ENCODE measurements around the gene CLDN14. TPM values are rescaled to one million over a fixed set of nuclear protein-coding genes. Genes with fewer than 3 reads are reported as not detected.

CLDN14 gene
- total RNA-seq, 1 donor from 2014 or later = not detected

GRCh38 chr21:36507397-36508018, 27.6 kb upstream of the CLDN14 start:
- DNase-seq (ENCODE audit: extremely low spot score, unreplicated experiment) = no peak
- TF ChIP-seq CTCF (conservative IDR thresholded peaks at IDR 0.05) = no peak
- H3K27me3 Mint-ChIP-seq = peaks cover 17% of the 10 kb centered on the region
- peaks cover 16% of the 10 kb centered on the region for H3K4me1 Mint-ChIP-seq (ENCODE audit: unreplicated experiment)
- H3K4me3 Mint-ChIP-seq = no peak overlapping the region
- H3K9me3 Mint-ChIP-seq = peaks cover 6% of the 10 kb centered on the region
- H3K36me3 Mint-ChIP-seq = no peaks in the 10 kb centered on the region
- no peak overlapping the region for H3K27ac Mint-ChIP-seq

GRCh38 chr21:36506482-36506881, 26.6 kb upstream of the CLDN14 start:
- H3K36me3 Mint-ChIP-seq = no peaks in the 10 kb centered on the region
- H3K4me3 Mint-ChIP-seq = no peak overlapping the region
- no peak for TF ChIP-seq CTCF (conservative IDR thresholded peaks at IDR 0.05)
- no peak overlapping the region for H3K27ac Mint-ChIP-seq
- peaks cover 14% of the 10 kb centered on the region for H3K27me3 Mint-ChIP-seq
- H3K4me1 Mint-ChIP-seq (ENCODE audit: unreplicated experiment) = peaks cover 16% of the 10 kb centered on the region
- H3K9me3 Mint-ChIP-seq = peaks cover 6% of the 10 kb centered on the region
- no peak for DNase-seq (ENCODE audit: extremely low spot score, unreplicated experiment)

- peaks cover 11% of the 10 kb centered on the region for H3K27me3 Mint-ChIP-seq
- H3K27ac Mint-ChIP-seq = peak overlapping the region; percentile 29
- TF ChIP-seq CTCF (conservative IDR thresholded peaks at IDR 0.05) = peak; percentile 96
- no peak overlapping the region for H3K4me3 Mint-ChIP-seq
- peaks cover 9% of the 10 kb centered on the region for H3K4me1 Mint-ChIP-seq (ENCODE audit: unreplicated experiment)
- H3K9me3 Mint-ChIP-seq = no peaks in the 10 kb centered on the region
- H3K36me3 Mint-ChIP-seq = no peaks in the 10 kb centered on the region
- no peak for DNase-seq (ENCODE audit: extremely low spot score, unreplicated experiment)
Observed at GRCh38 chr21:36504067-36505058, 24.4 kb upstream of the CLDN14 start.

- H3K4me1 Mint-ChIP-seq (ENCODE audit: unreplicated experiment) = peaks cover 4% of the 10 kb centered on the region
- no peak for DNase-seq (ENCODE audit: extremely low spot score, unreplicated experiment)
- H3K36me3 Mint-ChIP-seq = no peaks in the 10 kb centered on the region
- no peak overlapping the region for H3K4me3 Mint-ChIP-seq
- no peak for TF ChIP-seq CTCF (conservative IDR thresholded peaks at IDR 0.05)
- H3K9me3 Mint-ChIP-seq = no peaks in the 10 kb centered on the region
- peaks cover 14% of the 10 kb centered on the region for H3K27me3 Mint-ChIP-seq
- no peak overlapping the region for H3K27ac Mint-ChIP-seq
Observed at GRCh38 chr21:36502365-36502764, 22.4 kb upstream of the CLDN14 start.

GRCh38 chr21:36501589-36501892, 21.6 kb upstream of the CLDN14 start:
- Mint-ChIP-seq H3K27me3 (peaks cover 14% of the 10 kb centered on the region), H3K4me3 (no peak overlapping the region), H3K27ac (no peak overlapping the region), H3K4me1 (ENCODE audit: unreplicated experiment) (peaks cover 4% of the 10 kb centered on the region), H3K36me3 (no peaks in the 10 kb centered on the region), H3K9me3 (no peaks in the 10 kb centered on the region)
- TF ChIP-seq CTCF (conservative IDR thresholded peaks at IDR 0.05) = no peak
- DNase-seq (ENCODE audit: extremely low spot score, unreplicated experiment) = no peak
